Upper lobe of right lung (tissue), 1 donor: Measurements from ENCODE around the gene NEK7. TPM values are rescaled to one million over a fixed set of nuclear protein-coding genes. Genes with fewer than 3 reads are reported as not detected.
"Not testable (repeated sequence)": the region's sequence is repeated elsewhere in the genome, so short reads cannot be mapped to it uniquely, and the experiment has no call there.

Source experiments
- ATAC-seq: fragments of 200-7000 bp; cut with Tn5 transposase; one replicate; pipeline ENCODE4 v1.9.1; 2020; ENCODE audit warnings: mild to moderate bottlenecking, moderate library complexity
- DNase-seq: peaks from one replicate; pipeline ENCODE4 v3.0.0-alpha.2; 2020
- H3K27ac ChIP-seq: fragments of 200-600 bp; one replicate; pipeline ENCODE4 v1.8.0; 2022
- H3K27me3 ChIP-seq: fragments of 200-600 bp; one replicate; pipeline ENCODE4 v1.8.0; 2022; ENCODE audit warnings: mild to moderate bottlenecking
- H3K36me3 ChIP-seq: fragments of 200-600 bp; one replicate; pipeline ENCODE4 v1.8.0; 2022
- H3K4me1 ChIP-seq: fragments of 200-600 bp; one replicate; pipeline ENCODE4 v1.8.0; 2022
- H3K4me3 ChIP-seq: fragments of 200-600 bp; one replicate; pipeline ENCODE4 v1.8.0; 2022; ENCODE audit warnings: mild to moderate bottlenecking
- H3K9me3 ChIP-seq: fragments of 200-600 bp; one replicate; pipeline ENCODE4 v1.8.0; 2022
- CTCF ChIP-seq: fragments of 200-600 bp; IDR thresholded peaks from one replicate; pipeline ENCODE4 v1.8.0; 2022; ENCODE audit warnings: antibody characterized with exemption
- intact Hi-C: fragments of 100-400 bp; cut with DNase I; formaldehyde crosslinking; loops from one replicate; pipeline ENCODE4 v1.11.0; 2022
- total RNA-seq: library from RNA; stranded (reverse); fragmentation: NEBNext Ultra II Directional; extraction: Animal tissue kit (Norgen Biotek cat#: 25700); gene quantifications from one replicate; pipeline ENCODE4 v1.2.1, GENCODE V29; 2021
- donor health status: DM: no; HTN: yes; CAD: no; lungs with severe emphysema.

Gene NEK7
- total RNA-seq, 1 donor from 2014 or later, result 96.9 TPM

GRCh38 chr1:198211696-198212095 lies 54.9 kb downstream of the NEK7 start:
- Histone ChIP-seq H3K9me3 (peaks cover 7% of the 10 kb centered on the region), H3K27ac (no peak overlapping the region), H3K27me3 (no peaks in the 10 kb centered on the region), H3K36me3 (peaks cover 7% of the 10 kb centered on the region), H3K4me1 (no peaks in the 10 kb centered on the region), H3K4me3 (no peak overlapping the region)
- intact Hi-C loops, result no loop called here
- DNase-seq (no peak), ATAC-seq (no peak)
- no peak for TF ChIP-seq CTCF

GRCh38 chr1:198212126-198212525 lies 55.3 kb downstream of the NEK7 start:
- intact Hi-C loops, result no loop called here
- H3K4me3 ChIP-seq, result no peak overlapping the region
- ATAC-seq (no peak), DNase-seq (no peak)
- no peak overlapping the region for H3K27ac ChIP-seq
- H3K36me3 ChIP-seq, result peaks cover 7% of the 10 kb centered on the region
- TF ChIP-seq CTCF, result no peak
- H3K4me1 ChIP-seq, result no peaks in the 10 kb centered on the region
- no peaks in the 10 kb centered on the region for H3K27me3 ChIP-seq
- peaks cover 7% of the 10 kb centered on the region for H3K9me3 ChIP-seq

- Histone ChIP-seq H3K9me3 (peaks cover 7% of the 10 kb centered on the region), H3K36me3 (peaks cover 7% of the 10 kb centered on the region), H3K27me3 (no peaks in the 10 kb centered on the region), H3K27ac (no peak overlapping the region), H3K4me3 (no peak overlapping the region), H3K4me1 (no peaks in the 10 kb centered on the region)
- ATAC-seq (peak; percentile 29), DNase-seq (no peak)
- TF ChIP-seq CTCF, result no peak
- intact Hi-C loops, result no loop called here
Observed at GRCh38 chr1:198212675-198213074, 55.9 kb downstream of the NEK7 start.

GRCh38 chr1:198214924-198215323 lies 58.1 kb downstream of the NEK7 start:
- Histone ChIP-seq H3K9me3 (peaks cover 7% of the 10 kb centered on the region), H3K27ac (no peak overlapping the region), H3K36me3 (peaks cover 7% of the 10 kb centered on the region), H3K4me3 (no peak overlapping the region), H3K27me3 (no peaks in the 10 kb centered on the region), H3K4me1 (no peaks in the 10 kb centered on the region)
- intact Hi-C loops, result no loop called here
- no peak for TF ChIP-seq CTCF
- DNase-seq, result no peak
- ATAC-seq, result no peak

GRCh38 chr1:198220428-198220827 lies 63.6 kb downstream of the NEK7 start:
- H3K27me3 ChIP-seq, result no peaks in the 10 kb centered on the region
- H3K4me1 ChIP-seq, result no peaks in the 10 kb centered on the region
- intact Hi-C loops, result no loop called here
- no peak overlapping the region for H3K4me3 ChIP-seq
- ATAC-seq (no peak), DNase-seq (no peak)
- TF ChIP-seq CTCF, result no peak
- no peak overlapping the region for H3K27ac ChIP-seq
- no peaks in the 10 kb centered on the region for H3K9me3 ChIP-seq
- H3K36me3 ChIP-seq, result no peaks in the 10 kb centered on the region

GRCh38 chr1:198227010-198227409 lies 70.2 kb downstream of the NEK7 start:
- DNase-seq, H3K4me3 ChIP-seq, H3K9me3 ChIP-seq, intact Hi-C loops, H3K27me3 ChIP-seq, H3K4me1 ChIP-seq, H3K36me3 ChIP-seq, ATAC-seq, H3K27ac ChIP-seq: not testable (repeated sequence)

- H3K4me3 ChIP-seq, ATAC-seq, H3K36me3 ChIP-seq, DNase-seq, H3K9me3 ChIP-seq, H3K27ac ChIP-seq, intact Hi-C loops, H3K4me1 ChIP-seq, H3K27me3 ChIP-seq: not testable (repeated sequence)
Observed at GRCh38 chr1:198227454-198227853, 70.7 kb downstream of the NEK7 start.
